Left renal cortex interstitium (tissue), 4 donors: ENCODE results near the gene TMEM42. TPM values are rescaled to one million over a fixed set of nuclear protein-coding genes. Genes with fewer than 3 reads are reported as not detected.
"Not testable (repeated sequence)": the region's sequence is repeated elsewhere in the genome, so short reads cannot be mapped to it uniquely, and the experiment has no call there.

Experiments used
- DNase-seq, 4 donors: peaks; one replicate each; pipeline ENCODE4 v3.0.0-alpha.2; 2013; ENCODE audit warnings: low read depth in 4 of 4, low spot score in 2 of 4, missing footprints in 1 of 4
- polyA plus RNA-seq, 4 donors: library from polyadenylated mRNA; unstranded; fragments of 120-200 nt; gene quantifications; one replicate each; pipeline ENCODE4 v1.2.1, GENCODE V29; 2013; ENCODE audit not compliant: insufficient read length in 4 of 4

TMEM42 gene
- polyA plus RNA-seq: 10 to 100 TPM; 28.6 to 30.7 (median 29.8) TPM

DNA sequence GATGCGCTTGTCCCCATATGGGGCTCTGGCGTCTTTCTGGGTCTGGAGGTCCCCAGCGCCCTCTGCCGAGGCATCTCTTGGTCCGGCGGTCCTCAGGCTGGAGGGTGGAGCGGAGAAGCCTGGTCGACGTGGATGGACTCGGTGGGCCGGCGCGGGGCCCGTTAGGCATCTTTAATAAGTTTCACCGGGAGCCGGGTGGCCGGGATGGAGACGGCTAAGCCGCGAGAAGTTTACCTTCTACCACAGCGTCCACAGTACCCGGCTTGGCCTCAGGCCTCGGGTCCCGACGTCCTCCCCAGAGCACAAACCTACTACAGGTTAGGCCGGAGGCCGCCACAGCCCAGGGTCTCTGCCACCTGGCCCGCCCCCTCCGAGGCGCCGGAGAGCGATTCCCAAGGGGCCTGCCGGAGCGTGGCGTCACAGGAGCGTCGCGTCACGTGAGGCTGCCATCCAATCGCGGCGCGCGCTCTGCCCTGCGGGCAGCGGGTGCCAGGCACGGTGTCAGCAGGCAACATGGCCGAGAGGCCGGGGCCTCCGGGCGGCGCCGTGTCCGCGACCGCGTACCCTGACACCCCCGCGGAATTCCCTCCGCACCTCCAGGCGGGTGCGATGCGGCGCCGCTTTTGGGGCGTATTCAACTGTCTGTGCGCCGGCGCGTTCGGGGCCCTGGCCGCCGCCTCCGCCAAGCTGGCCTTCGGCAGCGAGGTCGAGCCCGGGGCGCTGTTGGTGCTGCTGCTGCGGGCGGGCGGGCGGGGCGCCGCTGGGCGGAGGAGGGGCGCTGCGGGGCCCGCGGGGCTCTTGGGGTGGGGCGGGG, at the start of gene TMEM42:
Gene TMEM42 (plus strand): TSS at position 501 of the 814 bp plus-strand sequence. CDS start 13 bp downstream, at position 514.
- peak; percentile 75 to 84 (median 82) for DNase-seq

DNA sequence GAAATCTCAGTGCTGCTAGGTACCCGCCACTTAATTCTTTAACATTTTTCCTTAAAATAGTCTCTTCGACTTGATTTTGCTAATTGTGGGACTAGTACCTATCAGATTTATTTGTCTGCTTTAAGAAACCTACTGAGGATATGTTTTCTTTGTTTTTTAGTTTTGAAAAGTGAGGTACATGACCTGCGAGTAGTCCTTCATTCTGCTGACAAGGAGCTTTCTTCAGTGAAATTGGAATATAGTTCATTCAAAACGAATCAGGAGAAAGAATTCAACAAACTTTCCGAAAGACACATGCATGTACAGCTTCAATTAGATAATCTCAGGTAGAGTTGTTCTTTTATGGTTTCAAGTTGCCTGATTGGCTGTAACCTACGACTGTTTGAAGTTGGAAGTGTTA, 47.0 kb upstream of the TMEM42 start:
- no peak for DNase-seq

DNA sequence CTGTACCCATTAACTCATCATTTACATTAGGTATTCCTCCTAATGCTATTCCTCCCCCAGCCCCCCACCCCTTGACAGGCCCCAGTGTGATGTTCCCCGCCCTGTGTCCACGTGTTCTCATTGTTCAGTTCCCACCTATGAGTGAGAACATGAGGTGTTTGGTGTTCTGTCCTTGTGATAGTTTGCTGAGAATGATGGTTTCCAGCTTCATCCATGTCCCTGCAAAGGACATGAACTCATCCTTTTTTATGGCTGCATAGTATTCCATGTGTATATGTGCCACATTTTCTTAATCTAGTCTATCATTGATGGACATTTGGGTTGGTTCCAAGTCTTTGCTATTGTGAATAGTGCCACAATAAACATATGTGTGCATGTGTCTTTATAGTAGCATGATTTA, 45.4 kb upstream of the TMEM42 start:
- not testable (repeated sequence) for DNase-seq

DNA sequence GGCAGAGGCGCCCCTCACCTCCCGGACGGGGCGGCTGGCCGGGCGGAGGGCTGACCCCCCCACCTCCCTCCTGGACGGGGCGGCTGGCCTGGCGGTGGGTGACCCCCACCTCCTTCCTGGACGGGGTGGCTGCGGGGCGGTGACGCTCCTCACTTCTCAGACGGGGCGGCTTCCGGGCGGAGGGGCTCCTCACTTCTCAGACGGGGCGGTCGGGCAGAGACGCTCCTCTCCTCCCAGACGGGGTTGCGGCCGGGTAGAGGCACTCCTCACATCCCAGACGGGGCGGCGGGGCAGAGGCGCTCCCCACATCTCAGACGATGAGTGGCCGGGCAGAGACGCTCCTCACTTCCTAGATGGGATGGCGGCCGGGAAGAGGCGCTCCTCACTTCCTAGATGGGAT, 40.5 kb upstream of the TMEM42 start:
- DNase-seq: not testable (repeated sequence)

DNA sequence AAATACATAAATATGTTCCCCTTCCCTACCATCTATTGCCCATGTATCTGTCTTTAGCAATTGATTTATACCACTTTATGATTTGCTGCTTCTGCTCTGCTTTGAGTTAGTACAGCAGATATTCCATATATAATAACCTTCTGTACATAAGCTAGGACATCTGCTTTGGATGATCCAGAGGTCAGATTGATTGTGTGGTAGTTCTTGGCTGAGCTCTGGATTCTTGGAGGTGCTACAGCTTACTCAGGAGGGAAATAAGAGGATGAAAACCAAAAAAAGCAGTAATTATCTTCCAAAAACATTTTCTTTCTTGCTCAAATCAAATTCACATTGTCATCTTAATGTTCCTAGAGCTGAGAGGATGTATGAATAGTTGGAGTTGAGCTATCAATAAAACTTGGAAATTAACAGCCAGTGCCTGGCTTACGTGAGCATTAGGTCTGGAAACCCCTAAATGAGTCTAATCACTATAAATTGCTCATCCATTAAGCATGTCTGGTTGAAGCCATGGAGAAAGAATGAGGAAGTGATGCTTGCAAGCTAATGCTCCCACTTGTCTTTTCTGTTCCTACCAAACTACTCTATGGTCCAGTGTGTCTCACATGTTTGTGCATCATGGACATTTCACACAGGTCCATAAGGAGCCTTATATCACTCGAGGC, 36.3 kb upstream of the TMEM42 start:
- no peak for DNase-seq

DNA sequence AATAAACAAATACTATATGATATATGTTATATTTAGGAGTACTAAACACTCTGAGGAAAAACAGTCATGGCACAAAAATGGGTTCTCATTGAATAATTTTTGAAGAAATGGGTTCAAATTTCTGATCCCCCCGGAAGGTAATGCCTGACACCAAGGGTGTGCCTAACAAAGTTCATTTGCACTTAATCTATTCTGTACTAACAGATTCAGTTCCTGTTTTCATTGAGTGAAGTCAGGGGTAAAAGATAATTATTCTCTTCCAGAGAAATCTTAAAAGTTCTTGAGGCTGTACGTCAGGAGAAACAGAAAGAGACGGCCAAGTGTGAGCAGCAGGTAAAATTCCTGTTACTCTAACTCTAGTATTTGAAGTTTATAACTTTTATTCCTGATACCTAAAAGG, 34.5 kb upstream of the TMEM42 start:
- DNase-seq: no peak

DNA sequence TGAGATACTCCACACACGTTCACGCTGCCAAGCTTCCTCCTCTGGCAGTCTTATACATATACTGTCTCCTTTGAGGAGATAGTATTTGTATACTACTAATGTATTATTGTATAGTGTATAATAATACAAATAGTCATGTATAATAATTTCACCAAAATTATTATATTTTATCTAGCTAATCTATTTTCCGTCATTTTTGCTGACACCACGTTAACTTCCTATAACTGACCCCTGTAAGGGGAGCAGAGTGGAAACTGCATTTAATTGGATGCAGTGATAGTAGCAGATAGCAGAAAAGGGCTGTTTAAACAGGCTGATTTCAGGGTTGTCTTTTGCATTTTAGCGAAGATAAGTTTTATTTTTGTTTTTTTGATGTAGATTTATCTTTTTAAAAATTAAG, 30.5 kb upstream of the TMEM42 start:
- no peak for DNase-seq

DNA sequence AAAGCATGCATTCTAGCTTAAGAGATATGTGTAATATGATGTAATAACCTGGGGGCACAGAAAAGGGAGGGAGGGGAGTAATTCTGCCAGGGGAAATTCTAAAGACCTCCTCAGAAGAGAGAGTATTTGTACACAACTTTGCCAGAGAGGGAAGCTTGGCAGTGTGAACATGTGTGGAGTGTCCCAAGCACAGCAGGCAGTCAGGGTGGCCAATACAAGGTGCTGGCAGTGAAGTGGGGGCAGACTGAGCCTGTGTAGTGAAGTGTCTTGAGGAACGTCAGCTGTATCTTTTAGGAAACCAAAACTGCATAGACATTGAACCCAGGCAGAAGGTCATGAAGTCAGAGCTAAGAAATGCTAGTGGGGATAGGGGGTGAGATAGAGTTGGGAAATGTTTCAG, 29.7 kb upstream of the TMEM42 start:
- DNase-seq: no peak

DNA sequence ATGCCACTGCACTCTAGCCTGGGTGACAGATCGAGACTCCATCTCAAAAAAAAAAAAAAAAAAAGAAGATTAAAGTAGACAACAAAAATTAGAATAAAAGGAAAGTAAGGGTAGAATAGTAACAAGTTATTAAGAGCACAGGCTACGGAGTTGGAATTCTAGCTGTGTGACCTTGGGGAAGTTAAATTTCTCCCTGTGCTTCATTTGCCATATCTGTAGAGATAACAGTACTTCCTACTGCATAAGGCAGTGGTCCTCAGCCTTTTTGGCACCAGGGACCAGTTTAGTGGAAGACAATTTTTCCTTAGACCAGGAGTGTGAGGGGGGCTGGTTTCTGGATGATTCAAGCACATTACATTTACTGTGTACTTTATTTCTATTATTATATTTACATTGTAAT, 28.7 kb upstream of the TMEM42 start:
- no peak for DNase-seq

DNA sequence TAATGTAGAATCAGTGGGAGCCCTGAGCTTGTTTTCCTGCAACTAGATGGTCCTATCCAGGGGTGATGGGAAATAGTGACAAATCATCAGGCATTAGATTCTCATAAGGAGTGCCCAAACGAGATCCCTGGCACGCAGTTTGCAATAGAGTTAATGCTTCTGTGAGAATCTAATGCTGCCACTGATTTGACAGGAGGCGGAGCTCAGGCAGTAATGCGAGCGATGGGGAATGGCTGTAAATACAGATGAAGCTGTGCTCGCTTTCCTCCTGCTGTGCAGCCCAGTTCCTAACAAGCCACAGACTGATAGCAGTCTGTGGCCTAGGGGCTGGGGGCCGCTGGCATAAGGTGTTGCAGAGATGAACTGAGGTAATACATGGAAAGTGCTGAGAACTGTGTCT, 28.3 kb upstream of the TMEM42 start:
- DNase-seq: no peak

DNA sequence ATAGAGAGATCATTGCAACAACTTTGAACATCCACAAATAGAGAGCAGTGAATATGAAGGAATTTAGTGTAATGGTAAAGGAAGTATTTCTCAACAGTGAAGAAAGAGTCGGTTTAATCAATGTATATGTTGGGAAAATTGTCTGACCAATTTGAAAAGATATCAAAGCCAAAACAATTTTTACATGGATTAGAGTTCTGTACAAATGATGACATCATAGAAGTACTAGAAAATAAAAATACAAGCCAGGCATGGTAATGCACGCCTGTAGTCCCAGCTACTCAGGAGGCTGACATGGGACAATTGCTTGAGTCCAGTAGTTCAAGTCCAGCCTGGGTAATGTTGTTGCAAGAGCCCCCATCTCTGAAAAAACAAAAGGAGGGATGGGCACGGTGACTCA, 26.0 kb upstream of the TMEM42 start:
- no peak for DNase-seq

DNA sequence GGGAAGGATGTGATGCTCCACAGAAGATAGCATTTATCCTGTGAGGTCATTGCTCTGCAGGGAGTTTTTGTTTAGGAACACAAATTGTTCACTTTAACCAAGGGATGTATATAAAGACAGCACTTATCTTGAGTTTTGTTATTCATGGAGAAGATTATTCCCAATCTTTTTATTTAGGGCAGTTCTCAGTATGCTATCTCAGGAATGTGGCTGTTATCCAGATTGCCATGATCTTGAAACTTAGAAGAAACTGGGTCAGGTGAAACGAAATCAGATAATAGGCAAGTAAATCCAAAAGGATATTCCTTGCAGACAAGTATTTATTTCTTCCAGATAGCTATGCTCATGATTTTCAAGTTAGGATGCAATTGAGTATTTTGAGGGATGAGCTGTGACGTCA, 19.3 kb upstream of the TMEM42 start:
- no peak for DNase-seq

DNA sequence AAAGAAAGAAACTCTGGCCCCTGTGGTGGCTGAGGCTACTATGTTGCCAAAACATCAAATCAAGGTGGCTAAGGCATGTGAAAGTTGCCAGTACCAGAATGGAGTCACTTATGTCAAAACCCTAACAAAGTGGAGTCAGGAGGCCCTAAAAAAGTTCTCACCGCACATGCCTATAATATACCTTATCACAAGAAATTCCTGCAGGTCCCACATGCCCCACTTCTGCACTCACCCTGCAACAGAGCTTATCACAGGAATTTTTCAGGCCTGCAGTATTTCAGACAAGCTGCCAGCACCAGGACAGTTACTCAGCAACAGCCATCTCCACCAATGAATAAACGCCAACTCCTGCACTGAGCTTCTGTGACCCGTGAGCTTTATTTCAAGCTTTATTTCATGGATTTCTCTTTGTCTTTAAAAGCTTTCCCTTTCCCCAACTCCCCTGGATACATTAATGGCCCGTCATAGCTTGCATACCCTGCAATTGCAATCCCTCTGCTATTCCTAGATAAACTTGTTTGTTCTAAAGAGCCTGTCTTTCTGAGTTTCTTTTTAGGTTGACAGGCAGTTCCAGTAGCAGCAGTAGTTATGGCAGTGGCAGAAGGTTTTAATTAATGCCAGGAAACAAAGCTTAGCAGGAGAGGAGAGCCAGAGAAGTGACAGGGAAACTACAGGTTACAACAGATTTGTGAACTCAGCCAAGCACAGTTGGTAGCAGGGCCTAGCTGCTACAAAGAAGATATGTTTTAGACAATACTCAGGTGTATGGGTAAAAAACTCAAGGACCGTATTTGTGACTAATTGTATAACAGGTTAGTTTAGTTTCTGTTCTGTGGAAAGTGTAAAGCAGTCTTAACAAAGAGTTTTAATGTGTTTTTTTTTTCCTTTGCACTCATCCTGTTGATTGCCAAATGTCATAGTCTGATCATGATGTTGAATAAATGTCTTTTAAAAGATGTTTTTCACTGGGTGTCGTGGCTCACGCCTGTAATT, 15.9 kb upstream of the TMEM42 start:
- no peak for DNase-seq

DNA sequence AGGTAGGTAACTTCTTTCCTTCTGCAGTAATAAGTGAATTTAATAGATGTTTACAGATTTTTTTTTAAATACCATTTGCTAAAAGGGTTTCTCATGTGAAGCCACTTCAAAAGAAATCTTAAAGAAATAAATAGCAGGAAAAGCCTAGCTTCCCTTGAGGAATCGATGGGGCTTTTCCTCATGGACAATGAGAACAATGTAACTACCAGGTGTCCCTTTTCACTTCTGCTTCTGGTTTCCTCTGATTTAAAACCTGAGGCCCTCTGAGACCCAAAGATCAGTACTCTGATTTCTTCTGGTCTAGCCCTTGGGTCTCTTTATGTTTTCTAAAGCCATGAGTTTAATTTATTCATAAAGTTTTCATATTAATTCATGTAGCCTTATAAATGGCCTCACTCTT, 13.1 kb upstream of the TMEM42 start:
- DNase-seq: no peak

DNA sequence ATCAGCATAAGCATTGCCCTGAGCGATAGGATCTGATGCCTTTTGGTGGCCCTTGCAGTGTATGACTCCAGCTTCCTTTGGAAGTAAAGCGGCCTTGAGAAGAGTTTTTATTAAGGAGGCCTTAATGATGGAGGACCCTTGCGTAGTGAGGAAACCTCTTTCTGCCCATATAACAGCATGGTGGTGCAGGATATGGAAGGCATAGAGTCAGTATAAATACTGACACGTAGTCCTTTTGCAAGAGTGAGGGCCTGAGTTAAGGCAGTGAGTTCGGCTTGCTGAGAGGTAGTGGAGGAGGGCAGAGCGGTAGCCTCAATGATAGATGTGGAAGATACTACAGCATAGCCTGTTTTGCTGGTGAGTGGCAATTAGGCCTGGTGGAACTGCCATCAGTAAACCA, 5.0 kb upstream of the TMEM42 start:
- not testable (repeated sequence) for DNase-seq

DNA sequence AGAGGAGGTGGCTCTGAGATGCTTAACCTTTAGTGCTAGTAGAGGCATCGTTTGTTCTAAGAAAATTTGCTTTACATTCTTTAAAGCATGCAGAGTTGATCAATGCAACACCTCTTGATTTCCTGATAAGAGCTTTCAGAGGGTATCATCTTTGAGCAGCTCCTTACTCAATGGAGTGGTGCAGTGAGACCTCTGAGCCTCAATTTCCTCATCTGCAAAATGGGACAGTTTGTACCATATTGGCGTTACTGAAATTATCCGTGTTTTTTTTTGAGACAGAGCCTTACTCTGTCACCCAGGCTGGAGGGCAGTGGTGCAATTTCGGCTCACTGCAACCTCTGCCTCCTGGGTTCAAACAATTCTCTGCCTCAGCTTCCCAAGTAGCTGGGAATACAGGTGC, 1.6 kb upstream of the TMEM42 start:
- DNase-seq: no peak

DNA sequence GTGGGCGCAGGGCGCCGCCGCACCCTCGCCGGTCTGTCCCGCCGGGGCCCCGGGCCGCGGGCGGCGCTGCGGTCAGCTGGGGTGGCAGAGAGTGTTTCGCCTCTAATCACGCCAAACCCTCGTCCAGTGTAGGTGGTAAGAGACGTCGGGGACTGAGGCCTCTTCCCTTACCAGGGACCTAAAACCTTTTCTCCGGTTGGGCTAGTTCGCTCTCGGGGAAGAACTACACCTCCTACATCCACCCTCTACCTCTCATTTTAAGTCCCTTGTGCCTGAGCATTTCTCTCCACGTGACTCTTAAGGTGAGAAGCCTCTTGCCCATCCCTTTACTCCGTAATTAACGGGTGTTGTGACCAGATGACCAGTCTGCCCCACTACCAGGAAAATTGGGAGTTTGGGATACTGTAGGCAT, 520 bp downstream of the TMEM42 start:
- peak in 3 of 4 donors; percentile 23 to 32 (median 29) for DNase-seq

DNA sequence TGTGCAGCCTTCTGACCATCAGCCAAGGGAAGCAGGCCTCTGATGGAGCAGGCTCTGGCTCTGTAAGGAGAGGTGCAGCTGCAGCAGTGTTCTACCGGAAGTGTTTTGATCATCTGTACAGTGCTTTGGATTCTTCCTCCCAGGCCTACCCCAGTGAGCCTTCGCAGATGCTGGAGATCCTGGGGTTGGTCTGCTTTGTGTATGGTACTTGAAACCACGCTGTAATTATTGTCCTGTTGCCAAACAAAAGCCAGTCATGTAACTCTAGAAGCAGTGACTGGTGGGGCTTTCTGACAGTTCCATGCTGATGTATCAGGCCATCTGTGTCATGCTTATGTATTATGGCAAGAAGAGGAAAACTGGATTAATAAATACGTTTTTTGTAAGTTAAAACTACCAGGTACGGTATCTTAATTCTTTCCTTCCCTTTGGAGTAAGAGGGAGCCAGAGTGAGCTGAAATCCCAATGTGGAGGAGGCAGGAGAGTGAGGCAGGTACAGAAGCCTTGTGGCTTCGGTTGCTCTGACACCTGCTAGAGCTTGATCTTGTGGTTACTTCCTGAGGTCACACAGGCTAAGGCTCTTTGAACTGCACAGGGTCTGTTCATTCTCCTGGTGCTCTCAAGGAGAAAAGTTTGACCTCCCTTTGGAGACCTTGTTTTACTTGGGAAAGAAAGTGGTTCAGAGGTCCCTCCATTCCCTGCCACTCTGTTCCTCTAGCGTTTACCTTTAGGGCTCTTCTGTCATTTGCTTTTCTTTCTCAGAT, 3.7 kb downstream of the TMEM42 start:
- no peak for DNase-seq

DNA sequence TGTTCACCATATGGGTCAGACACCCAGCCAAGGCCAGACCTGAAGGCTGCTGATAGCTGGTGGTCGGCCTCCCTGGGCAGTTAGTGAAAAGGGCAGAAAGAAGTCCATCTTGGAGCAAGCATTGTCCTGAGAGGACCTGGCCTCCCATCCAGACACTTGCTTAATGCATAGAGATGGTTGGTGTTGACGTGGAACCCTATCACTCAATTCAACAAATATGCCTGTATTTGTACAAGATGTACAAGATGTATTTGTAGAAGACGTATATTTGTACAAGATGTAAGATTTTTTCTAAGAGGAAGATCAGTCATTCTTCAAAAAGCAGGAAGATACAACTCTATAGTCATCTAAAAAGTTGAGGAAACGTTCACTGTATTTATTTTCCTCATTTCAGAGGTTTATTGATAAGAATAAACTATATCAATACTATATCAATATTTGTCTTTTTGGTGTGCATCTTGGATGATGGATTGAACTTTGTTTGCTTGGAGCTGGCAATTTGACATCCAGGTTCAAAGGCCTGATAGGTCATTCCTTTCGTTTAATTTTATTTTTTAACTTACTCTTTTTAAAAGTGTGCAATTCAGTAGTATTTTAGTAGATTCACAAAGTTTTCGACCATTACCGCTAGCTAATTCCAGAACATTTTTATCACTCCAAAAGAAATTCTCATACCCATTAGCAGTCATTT, 5.9 kb downstream of the TMEM42 start:
- no peak for DNase-seq
